GM08714 (cell line): ENCODE data around the gene KCNH3.

Experiments used
- H3K4me3 ChIP-seq: fragments of 200-500 bp; sonication (Bioruptor generic); 2 replicates; pipeline ENCODE4 v1.5.1; 2014; ENCODE audit warnings: mild to moderate bottlenecking, low read length, inconsistent platforms
- ZNF274 ChIP-seq: IDR thresholded peaks from 2 replicates; pipeline ENCODE4 v1.6.1; 2012; ENCODE audit warnings: mild to moderate bottlenecking, low read depth, low read length

Gene KCNH3

GRCh38 chr12:49566361-49566760 lies 27.5 kb downstream of the KCNH3 start:
- no peak overlapping the region; the same call in 1 of the 2 replicates for H3K4me3 ChIP-seq
- no peak for TF ChIP-seq ZNF274

- TF ChIP-seq ZNF274, result no peak
- peak overlapping the region; percentile 86 for H3K4me3 ChIP-seq
These were observed 28.4 kb downstream of the KCNH3 start for GRCh38 chr12:49567302-49567610.

GRCh38 chr12:49567611-49568441 lies 29.0 kb downstream of the KCNH3 start, which contains the start of gene MCRS1:
Gene MCRS1, minus strand, starts transcription at chr12:49568142. Its CDS starts 1,411 bp downstream, at chr12:49566731.
- TF ChIP-seq ZNF274, result no peak
- H3K4me3 ChIP-seq, result peak within 1 kb of the TSS; percentile 86

GRCh38 chr12:49568442-49569162 lies 29.8 kb downstream of the KCNH3 start:
- no peak for TF ChIP-seq ZNF274
- H3K4me3 ChIP-seq, result peak overlapping the region; percentile 86

GRCh38 chr12:49577589-49578315 lies 38.9 kb downstream of the KCNH3 start:
- H3K4me3 ChIP-seq, result no peak overlapping the region
- TF ChIP-seq ZNF274, result no peak

- H3K4me3 ChIP-seq, result no peak overlapping the region
- no peak for TF ChIP-seq ZNF274
These were observed 39.8 kb downstream of the KCNH3 start for GRCh38 chr12:49578471-49579112.

- TF ChIP-seq ZNF274, result no peak
- H3K4me3 ChIP-seq, result no peak overlapping the region
These were observed 42.0 kb downstream of the KCNH3 start for GRCh38 chr12:49580572-49581535.

- no peak overlapping the region for H3K4me3 ChIP-seq
- no peak for TF ChIP-seq ZNF274
These were observed 43.4 kb downstream of the KCNH3 start for GRCh38 chr12:49582201-49582600.

- TF ChIP-seq ZNF274, result no peak
- H3K4me3 ChIP-seq, result no peak overlapping the region
These were observed 44.0 kb downstream of the KCNH3 start for GRCh38 chr12:49582850-49583249.

GRCh38 chr12:49583366-49584094 lies 44.7 kb downstream of the KCNH3 start:
- no peak overlapping the region for H3K4me3 ChIP-seq
- no peak for TF ChIP-seq ZNF274

GRCh38 chr12:49584591-49584990 lies 45.8 kb downstream of the KCNH3 start:
- no peak for TF ChIP-seq ZNF274
- no peak overlapping the region for H3K4me3 ChIP-seq

- no peak for TF ChIP-seq ZNF274
- no peak overlapping the region for H3K4me3 ChIP-seq
These were observed 46.9 kb downstream of the KCNH3 start for GRCh38 chr12:49585477-49586459.
